OCI-LY3 (cell line): ENCODE results near the gene MAPK9.
A peak's percentile ranks its signal among the peaks of the same experiment; 100 is the strongest.

Source experiments
- H2AFZ ChIP-seq: fragments of 200-600, 300-600 bp; shearing (Covaris generic); 2 replicates; pipeline ENCODE4 v1.6.0; 2014; ENCODE audit warnings: antibody characterized with exemption, low read depth, low read length
- H3K27ac ChIP-seq: fragments of 200-600, 300-600 bp; sonication (generic); 2 replicates; pipeline ENCODE4 v1.5.1; 2014; ENCODE audit warnings: mild to moderate bottlenecking, low read length, moderate library complexity, mixed read lengths
- H3K27me3 ChIP-seq: fragments of 200-600, 300-600 bp; sonication (generic); 2 replicates; pipeline ENCODE4 v1.6.1; 2014; ENCODE audit warnings: low read depth, low read length, mixed read lengths
- H3K36me3 ChIP-seq: fragments of 200-600, 300-600 bp; sonication (generic); replicated peaks from 2 replicates; pipeline ENCODE3; 2014; ENCODE audit warnings: low read depth, low read length, mixed read lengths
- H3K4me1 ChIP-seq: fragments of 300-600, 200-600 bp; sonication (generic); 2 replicates; pipeline ENCODE4 v1.6.1; 2014; ENCODE audit warnings: low read length, mixed read lengths
- H3K4me2 ChIP-seq: fragments of 200-600, 300-600 bp; sonication (generic); 2 replicates; pipeline ENCODE4 v1.6.1; 2014; ENCODE audit warnings: low read length, mixed read lengths
- H3K4me3 ChIP-seq: fragments of 300-600, 200-600 bp; sonication (generic); 2 replicates; pipeline ENCODE4 v1.5.1; 2014; ENCODE audit warnings: antibody characterized with exemption, mild to moderate bottlenecking, low read length, moderate library complexity
- H3K79me2 ChIP-seq: fragments of 300-600, 200-600 bp; shearing (Covaris generic); 2 replicates; pipeline ENCODE4 v1.6.1; 2014; ENCODE audit warnings: mild to moderate bottlenecking, low read length, mixed read lengths
- H3K9ac ChIP-seq: fragments of 300-600, 200-600 bp; shearing (Covaris generic); 2 replicates; pipeline ENCODE4 v1.6.0; 2014; ENCODE audit warnings: mild to moderate bottlenecking, low read length, moderate library complexity
- H3K9me3 ChIP-seq: fragments of 200-600, 300-600 bp; shearing (Covaris generic); 2 replicates; pipeline ENCODE4 v1.6.1; 2014; ENCODE audit warnings: low read length, mixed read lengths; ENCODE audit not compliant: insufficient read depth
- H4K20me1 ChIP-seq: fragments of 200-600, 300-600 bp; sonication (generic); 2 replicates; pipeline ENCODE4 v1.6.1; 2016; ENCODE audit warnings: low read length, mixed read lengths; ENCODE audit not compliant: insufficient read depth
- EZH2phosphoT487 ChIP-seq: fragments of 200-600 bp; shearing (Covaris generic); IDR thresholded peaks from 2 replicates; pipeline ENCODE4 v1.6.1; 2018; ENCODE audit warnings: antibody characterized with exemption, mixed run types, low read depth
- TF ChIP-seq, protein P1 (sequence below): fragments of 200-600, 300-600 bp; sonication (generic); IDR thresholded peaks from 2 replicates; pipeline ENCODE4 v1.5.1; 2014; ENCODE audit warnings: antibody characterized with exemption, low read length, low read depth

MAPK9 gene

DNA sequence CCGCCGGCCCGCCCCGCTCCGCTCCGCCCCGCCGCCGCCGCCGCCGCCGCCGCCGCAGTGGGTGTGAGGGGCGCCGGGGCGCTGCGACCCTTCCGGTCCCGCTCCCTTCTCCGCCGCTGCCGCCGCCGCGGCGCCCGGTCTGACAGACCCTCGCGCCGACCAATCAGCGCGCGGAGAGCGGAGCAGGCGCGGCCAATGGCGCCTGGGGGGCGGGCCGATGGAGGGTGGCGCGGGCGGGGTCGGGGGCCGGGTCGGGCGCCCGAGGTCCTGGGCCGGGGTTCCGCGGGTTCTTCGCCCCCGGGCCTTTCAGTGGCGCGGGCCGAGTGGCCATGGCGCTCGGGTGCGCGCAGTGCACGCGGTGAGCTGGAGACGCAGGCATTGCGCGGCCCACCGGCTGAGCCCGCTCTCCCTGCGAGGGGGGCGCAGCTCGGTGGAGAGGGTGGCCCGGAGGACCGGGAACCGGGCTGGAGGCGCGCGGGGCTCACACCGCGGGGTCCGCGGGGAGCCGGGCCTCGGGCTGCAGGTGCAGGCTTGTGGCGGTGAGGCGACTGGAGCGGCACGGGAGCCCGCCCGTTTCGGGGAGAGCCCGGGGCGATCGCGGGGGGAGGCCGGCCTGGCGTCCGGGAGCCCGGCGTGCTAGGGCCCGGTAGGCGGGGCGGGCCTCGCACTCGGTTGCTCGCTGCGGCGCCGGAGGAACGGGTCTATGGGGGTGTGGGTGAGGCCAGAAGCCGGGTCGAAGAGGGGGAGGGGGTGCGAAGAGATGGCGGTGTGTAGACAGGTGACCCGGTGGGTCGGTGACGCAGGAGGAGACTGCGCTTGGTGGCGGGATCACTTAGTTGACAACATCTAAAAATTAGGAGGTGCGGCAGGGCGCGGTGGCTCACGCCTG is at the start of gene MAPK9:
TSS of gene MAPK9 (minus strand) at position 141 of the 889 bp plus-strand sequence. CDS start 11,522 bp downstream, outside the sequence.
- peaks cover 13% of the 10 kb centered on the region for H3K4me1 ChIP-seq
- peak within 1 kb of the TSS; percentile 84 for H2AFZ ChIP-seq
- no peaks in the 10 kb centered on the region for H3K9me3 ChIP-seq
- H3K79me2 ChIP-seq, result peaks cover 49% of the 10 kb centered on the region
- peak within 1 kb of the TSS; percentile 87 for H3K9ac ChIP-seq
- H3K4me3 ChIP-seq, result peak within 1 kb of the TSS; percentile 100
- H3K27me3 ChIP-seq, result no peaks in the 10 kb centered on the region
- H3K36me3 ChIP-seq, result peaks cover 19% of the 10 kb centered on the region
- H3K4me2 ChIP-seq, result peak within 1 kb of the TSS; percentile 92
- peak within 1 kb of the TSS; percentile 64 for H3K27ac ChIP-seq
- peaks cover 15% of the 10 kb centered on the region for H4K20me1 ChIP-seq
- no peak for TF ChIP-seq EZH2phosphoT487
- TF ChIP-seq, protein P1, sequence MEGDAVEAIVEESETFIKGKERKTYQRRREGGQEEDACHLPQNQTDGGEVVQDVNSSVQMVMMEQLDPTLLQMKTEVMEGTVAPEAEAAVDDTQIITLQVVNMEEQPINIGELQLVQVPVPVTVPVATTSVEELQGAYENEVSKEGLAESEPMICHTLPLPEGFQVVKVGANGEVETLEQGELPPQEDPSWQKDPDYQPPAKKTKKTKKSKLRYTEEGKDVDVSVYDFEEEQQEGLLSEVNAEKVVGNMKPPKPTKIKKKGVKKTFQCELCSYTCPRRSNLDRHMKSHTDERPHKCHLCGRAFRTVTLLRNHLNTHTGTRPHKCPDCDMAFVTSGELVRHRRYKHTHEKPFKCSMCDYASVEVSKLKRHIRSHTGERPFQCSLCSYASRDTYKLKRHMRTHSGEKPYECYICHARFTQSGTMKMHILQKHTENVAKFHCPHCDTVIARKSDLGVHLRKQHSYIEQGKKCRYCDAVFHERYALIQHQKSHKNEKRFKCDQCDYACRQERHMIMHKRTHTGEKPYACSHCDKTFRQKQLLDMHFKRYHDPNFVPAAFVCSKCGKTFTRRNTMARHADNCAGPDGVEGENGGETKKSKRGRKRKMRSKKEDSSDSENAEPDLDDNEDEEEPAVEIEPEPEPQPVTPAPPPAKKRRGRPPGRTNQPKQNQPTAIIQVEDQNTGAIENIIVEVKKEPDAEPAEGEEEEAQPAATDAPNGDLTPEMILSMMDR, result no peak

DNA sequence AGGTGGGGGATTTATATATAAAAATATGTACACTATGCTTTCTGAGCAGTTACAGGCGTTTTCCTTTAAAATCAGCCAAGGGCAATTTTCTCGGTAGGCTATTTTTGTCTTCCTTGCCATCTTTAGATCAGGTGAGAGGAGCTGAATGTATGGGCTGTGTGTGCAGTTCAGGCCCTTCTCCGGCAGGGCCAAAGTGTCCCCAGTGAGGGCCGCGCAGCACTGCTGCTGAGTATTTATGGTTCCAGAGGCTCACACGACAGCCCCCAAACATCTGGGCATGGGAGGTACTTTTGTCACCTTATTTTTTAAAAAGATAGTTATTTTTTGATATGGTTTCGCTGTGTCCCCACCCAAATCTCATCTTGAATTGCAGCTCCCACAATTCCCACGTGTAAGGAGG is 49.7 kb upstream of the MAPK9 start:
- Histone ChIP-seq H3K4me3 (no peak overlapping the region), H3K27me3 (no peaks in the 10 kb centered on the region), H3K79me2 (no peaks in the 10 kb centered on the region), H3K9me3 (no peaks in the 10 kb centered on the region), H3K36me3 (no peaks in the 10 kb centered on the region), H3K4me1 (no peaks in the 10 kb centered on the region), H3K4me2 (no peak overlapping the region), H3K27ac (no peak overlapping the region), H4K20me1 (no peaks in the 10 kb centered on the region), H2AFZ (no peak overlapping the region), H3K9ac (no peak overlapping the region)
- no peak for TF ChIP-seq EZH2phosphoT487
- TF ChIP-seq, protein P1, result no peak

DNA sequence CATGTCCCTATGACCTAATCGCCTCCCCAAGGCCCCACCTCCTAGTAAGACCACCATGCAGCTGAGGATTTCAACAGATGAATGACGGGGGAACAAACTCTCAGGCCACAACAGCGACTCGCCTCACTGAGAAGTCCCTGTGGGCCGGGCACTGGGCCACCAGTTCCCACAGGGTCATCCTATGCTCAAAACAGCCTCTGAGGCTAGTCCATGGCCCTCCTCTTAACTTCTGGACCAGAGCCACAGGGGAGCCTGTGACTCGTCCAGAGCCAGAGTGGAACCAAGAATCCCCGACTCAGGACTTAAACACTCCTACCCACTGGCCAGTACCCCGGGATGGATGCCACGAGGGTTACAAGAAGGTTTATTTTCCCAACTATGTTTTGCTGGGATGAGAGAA is 49.0 kb upstream of the MAPK9 start:
- H3K27me3 ChIP-seq, result no peaks in the 10 kb centered on the region
- no peaks in the 10 kb centered on the region for H3K79me2 ChIP-seq
- no peaks in the 10 kb centered on the region for H3K4me1 ChIP-seq
- H3K9me3 ChIP-seq, result no peaks in the 10 kb centered on the region
- no peak overlapping the region for H3K4me3 ChIP-seq
- no peak overlapping the region for H2AFZ ChIP-seq
- H4K20me1 ChIP-seq, result no peaks in the 10 kb centered on the region
- no peak overlapping the region for H3K4me2 ChIP-seq
- H3K36me3 ChIP-seq, result no peaks in the 10 kb centered on the region
- no peak overlapping the region for H3K27ac ChIP-seq
- no peak for TF ChIP-seq EZH2phosphoT487
- TF ChIP-seq, protein P1, result no peak
- H3K9ac ChIP-seq, result no peak overlapping the region

DNA sequence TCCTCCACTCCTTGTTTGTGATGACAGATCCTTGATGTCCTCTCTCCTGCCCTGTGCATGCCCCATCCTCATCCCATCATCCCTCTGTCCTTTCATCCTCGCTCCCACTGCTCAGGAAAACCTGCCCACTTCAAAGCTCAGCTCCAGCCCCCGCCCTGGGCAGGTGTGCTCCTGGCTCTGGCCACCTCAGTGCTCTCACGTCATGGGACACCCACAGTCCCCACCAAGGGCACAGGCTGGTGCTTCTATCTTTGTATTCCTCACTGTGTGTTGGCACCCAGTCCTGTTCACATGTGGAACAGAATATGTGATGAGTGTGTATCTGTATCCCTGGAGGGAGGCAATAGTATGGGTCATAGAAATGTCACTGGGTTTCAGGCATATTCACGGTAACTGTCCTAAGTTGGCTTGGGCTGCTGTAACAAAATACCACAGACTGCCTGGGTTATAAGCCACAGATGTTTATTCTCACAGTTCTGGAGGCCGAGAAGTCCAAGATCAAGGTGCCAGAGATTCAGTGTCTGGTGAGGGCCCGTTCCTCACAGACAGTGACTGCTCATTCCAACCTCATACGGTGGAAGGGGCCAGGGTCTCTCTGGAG is 47.8 kb upstream of the MAPK9 start:
- H3K9me3 ChIP-seq, result no peaks in the 10 kb centered on the region
- H2AFZ ChIP-seq, result no peak overlapping the region
- H3K4me1 ChIP-seq, result no peaks in the 10 kb centered on the region
- no peaks in the 10 kb centered on the region for H4K20me1 ChIP-seq
- H3K27me3 ChIP-seq, result no peaks in the 10 kb centered on the region
- no peak overlapping the region for H3K9ac ChIP-seq
- TF ChIP-seq, protein P1, result no peak
- no peak for TF ChIP-seq EZH2phosphoT487
- no peak overlapping the region for H3K27ac ChIP-seq
- no peak overlapping the region for H3K4me2 ChIP-seq
- no peak overlapping the region for H3K4me3 ChIP-seq
- no peaks in the 10 kb centered on the region for H3K36me3 ChIP-seq
- H3K79me2 ChIP-seq, result no peaks in the 10 kb centered on the region
